Measurements from ENCODE around the gene U2AF2.

DNA sequence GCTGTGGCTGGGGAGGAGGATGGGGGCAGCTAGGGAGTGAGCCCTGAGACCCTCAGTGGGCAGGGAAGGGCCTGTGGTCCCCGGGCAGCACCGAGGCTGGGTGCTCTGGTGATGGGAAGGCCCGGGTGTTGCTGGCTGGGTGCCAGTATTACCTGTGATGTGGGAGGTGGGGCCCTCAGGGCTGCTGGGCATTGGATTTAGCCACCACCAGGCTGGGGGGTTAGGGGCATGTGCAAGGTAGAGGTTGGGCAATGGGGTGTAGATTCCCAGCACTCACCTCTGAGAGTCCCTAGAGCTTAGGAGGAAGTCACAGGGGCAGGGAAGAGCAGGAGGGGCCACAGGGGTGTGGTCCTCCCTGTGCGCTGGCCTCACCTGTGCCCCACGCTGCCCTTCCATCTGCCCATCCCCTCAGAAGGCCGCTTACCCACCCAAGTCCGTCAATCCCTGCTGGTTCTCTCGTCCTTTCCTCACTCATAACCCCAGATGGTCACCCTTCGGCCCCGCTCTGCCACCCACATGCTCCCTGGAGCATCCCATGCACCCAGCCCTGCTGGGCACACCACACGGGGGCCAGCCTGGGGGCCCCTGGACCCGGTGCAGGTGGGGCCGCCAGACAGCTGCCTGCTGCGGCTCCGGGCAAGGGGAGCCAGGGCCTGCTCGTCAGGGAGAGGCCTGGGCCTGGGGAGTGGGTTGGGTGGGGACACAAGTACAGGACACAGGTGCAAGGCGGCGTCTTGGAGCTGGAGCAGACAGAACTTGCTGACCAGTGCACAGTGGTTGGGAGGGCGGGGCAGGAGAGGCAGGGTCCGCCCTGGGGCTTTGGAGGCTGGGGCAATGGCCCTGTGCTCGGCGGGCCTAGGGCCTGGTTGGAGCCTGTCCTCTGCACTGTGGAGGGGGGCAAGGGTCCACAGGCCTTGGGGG, 32.7 kb downstream of the U2AF2 start:
- TF ChIP-seq, protein P1, sequence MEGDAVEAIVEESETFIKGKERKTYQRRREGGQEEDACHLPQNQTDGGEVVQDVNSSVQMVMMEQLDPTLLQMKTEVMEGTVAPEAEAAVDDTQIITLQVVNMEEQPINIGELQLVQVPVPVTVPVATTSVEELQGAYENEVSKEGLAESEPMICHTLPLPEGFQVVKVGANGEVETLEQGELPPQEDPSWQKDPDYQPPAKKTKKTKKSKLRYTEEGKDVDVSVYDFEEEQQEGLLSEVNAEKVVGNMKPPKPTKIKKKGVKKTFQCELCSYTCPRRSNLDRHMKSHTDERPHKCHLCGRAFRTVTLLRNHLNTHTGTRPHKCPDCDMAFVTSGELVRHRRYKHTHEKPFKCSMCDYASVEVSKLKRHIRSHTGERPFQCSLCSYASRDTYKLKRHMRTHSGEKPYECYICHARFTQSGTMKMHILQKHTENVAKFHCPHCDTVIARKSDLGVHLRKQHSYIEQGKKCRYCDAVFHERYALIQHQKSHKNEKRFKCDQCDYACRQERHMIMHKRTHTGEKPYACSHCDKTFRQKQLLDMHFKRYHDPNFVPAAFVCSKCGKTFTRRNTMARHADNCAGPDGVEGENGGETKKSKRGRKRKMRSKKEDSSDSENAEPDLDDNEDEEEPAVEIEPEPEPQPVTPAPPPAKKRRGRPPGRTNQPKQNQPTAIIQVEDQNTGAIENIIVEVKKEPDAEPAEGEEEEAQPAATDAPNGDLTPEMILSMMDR (IDR thresholded peaks at IDR 0.05): no peak
- no peak for TF ChIP-seq POLR2A (IDR thresholded peaks at IDR 0.05)

Data from ovary (tissue), 3 donors.